Keratinocyte (primary cell): ENCODE results near the gene NKX6-1. TPM values are rescaled to one million over a fixed set of nuclear protein-coding genes. Genes with fewer than 3 reads are reported as not detected.

Experiments used
- DNase-seq: peaks from one replicate; pipeline ENCODE4 v3.0.0-alpha.2; 2011; ENCODE audit warnings: low read depth, missing footprints, low spot score
- FAIRE-seq: peaks from 2 replicates; lab custom pipeline; 2011; peaks lifted over from hg19 to GRCh38; lab: Jason Lieb, UNC
- H2AFZ ChIP-seq: 2 replicates; pipeline ENCODE4 v1.6.0; 2012; ENCODE audit warnings: low read length, control low read depth, inconsistent platforms; ENCODE audit not compliant: control insufficient read depth
- H3K27ac ChIP-seq: 2 replicates; pipeline ENCODE4 v1.5.1; 2011; ENCODE audit warnings: low read length; ENCODE audit not compliant: control insufficient read depth, insufficient read depth
- H3K27me3 ChIP-seq: 3 replicates; pipeline ENCODE4 v1.6.0; 2011; ENCODE audit warnings: low read length; ENCODE audit not compliant: control insufficient read depth, insufficient read depth; ENCODE audit errors: extremely low read depth
- H3K36me3 ChIP-seq, 2 experiments: 2 replicates in 1 of 2; 3 replicates in 1 of 2; pipeline ENCODE4 v1.5.1; 2011; ENCODE audit warnings: low read length in 2 of 2, mild to moderate bottlenecking in 1 of 2; ENCODE audit not compliant: control insufficient read depth in 2 of 2, insufficient read depth in 2 of 2; ENCODE audit errors: extremely low read depth in 1 of 2
- H3K4me1 ChIP-seq: 3 replicates; pipeline ENCODE4 v1.5.1; 2011; ENCODE audit warnings: low read length; ENCODE audit not compliant: control insufficient read depth, insufficient read depth; ENCODE audit errors: extremely low read depth
- H3K4me2 ChIP-seq: 3 replicates; pipeline ENCODE4 v1.6.0; 2011; ENCODE audit warnings: low read depth, low read length; ENCODE audit not compliant: control insufficient read depth, insufficient read depth; ENCODE audit errors: extremely low read depth
- H3K4me3 ChIP-seq, 3 experiments: fragments of 200-600 bp in 1 of 3; sonication (generic) in 1 of 3; 2 replicates in 2 of 3; 3 replicates in 1 of 3; pipeline ENCODE4 v1.5.1; 2011 to 2016; ENCODE audit warnings: low read length in 3 of 3, mild to moderate bottlenecking in 3 of 3, control low read depth in 2 of 3, inconsistent platforms in 1 of 3, low read depth in 1 of 3, mixed read lengths in 1 of 3, mixed run types in 1 of 3, moderate library complexity in 1 of 3; ENCODE audit not compliant: control insufficient read depth in 2 of 3, insufficient read depth in 2 of 3; ENCODE audit errors: extremely low read depth in 1 of 3
- H3K79me2 ChIP-seq: 2 replicates; pipeline ENCODE4 v1.6.0; 2012; ENCODE audit warnings: low read length; ENCODE audit not compliant: control insufficient read depth, insufficient read depth
- H3K9ac ChIP-seq: 3 replicates; pipeline ENCODE4 v1.6.0; 2011; ENCODE audit warnings: low read length; ENCODE audit not compliant: control insufficient read depth, insufficient read depth; ENCODE audit errors: extremely low read depth
- H3K9me1 ChIP-seq: 3 replicates; pipeline ENCODE4 v1.6.0; 2011; ENCODE audit warnings: low read length; ENCODE audit not compliant: control insufficient read depth, insufficient read depth; ENCODE audit errors: extremely low read depth
- H3K9me3 ChIP-seq: 2 replicates; pipeline ENCODE4 v1.5.1; 2012; ENCODE audit warnings: low read depth, low read length; ENCODE audit not compliant: control insufficient read depth
- H4K20me1 ChIP-seq: 3 replicates; pipeline ENCODE4 v1.6.0; 2011; ENCODE audit warnings: low read length; ENCODE audit not compliant: control insufficient read depth, insufficient read depth; ENCODE audit errors: extremely low read depth
- CTCF ChIP-seq, 3 experiments: IDR thresholded peaks in 1 of 3; conservative IDR thresholded peaks in 1 of 3; optimal IDR thresholded peaks in 1 of 3; 2 replicates in 2 of 3; 3 replicates in 1 of 3; pipeline versions ENCODE3 to v1.5.1; 2011; ENCODE audit warnings: low read length in 3 of 3, mild to moderate bottlenecking in 3 of 3, moderate library complexity in 2 of 3, control low read depth in 1 of 3, inconsistent platforms in 1 of 3; ENCODE audit not compliant: insufficient read depth in 2 of 3; ENCODE audit errors: extremely low read depth in 1 of 3
- EZH2 ChIP-seq: IDR thresholded peaks from one replicate; pipeline ENCODE4 v1.6.1; 2012; ENCODE audit warnings: inconsistent platforms, mild to moderate bottlenecking, low read length, moderate library complexity
- dilution Hi-C: fragments of 300-500 bp; cut with MboI; formaldehyde crosslinking; loops from one replicate; pipeline ENCODE4 v1.7.0; 2020; ENCODE audit warnings: low sequenced_read_pairs; ENCODE audit not compliant: extremely low pct_ligation_motif_present
- polyA plus RNA-seq, 5 experiments: library from polyadenylated mRNA; depleted of rRNA in 3 of 5; stranded (reverse) in 3 of 5; stranded (forward) in 1 of 5; unstranded in 1 of 5; fragments of >200 nt; gene quantifications; 1 replicate in 1 of 5; 2 replicates in 3 of 5; 3 replicates in 1 of 5; pipeline versions ENCODE4 v1.2.1 to v1.2.3, GENCODE V29; 2011 to 2012; ENCODE audit warnings: missing spikeins in 2 of 5, low read depth in 1 of 5, low replicate concordance in 1 of 5

Gene NKX6-1
- polyA plus RNA-seq, 1 donor (not counting 4 experiments of a cell fraction or from before 2014, with no cell fraction given): not detected

- Histone ChIP-seq H4K20me1 (no peaks in the 10 kb centered on the region), H3K9me1 (no peaks in the 10 kb centered on the region), H3K9ac (no peak overlapping the region), H2AFZ (no peak overlapping the region), H3K4me3 (no peak overlapping the region), H3K36me3 (no peaks in the 10 kb centered on the region), H3K4me2 (no peak overlapping the region), H3K9me3 (no peaks in the 10 kb centered on the region), H3K27ac (no peak overlapping the region), H3K4me1 (no peaks in the 10 kb centered on the region), H3K27me3 (peaks cover 84% of the 10 kb centered on the region), H3K79me2 (no peaks in the 10 kb centered on the region)
- dilution Hi-C loops: no loop called here
- FAIRE-seq (no peak), DNase-seq (no peak)
- no peak for TF ChIP-seq CTCF (optimal IDR thresholded peaks at IDR 0.05 in 1 of 3, IDR thresholded peaks at IDR 0.05 in 1 of 3, conservative IDR thresholded peaks at IDR 0.05 in 1 of 3; ENCODE audit: extremely low read depth in 1 of 3, insufficient read depth in 2 of 3, low read length in 3 of 3)
- no peak for TF ChIP-seq EZH2
Observed at GRCh38 chr4:84484236-84484635, 14.9 kb downstream of the NKX6-1 start.

- Histone ChIP-seq H4K20me1 (no peaks in the 10 kb centered on the region), H3K36me3 (no peaks in the 10 kb centered on the region), H3K4me2 (no peak overlapping the region), H3K4me3 (no peak overlapping the region), H3K79me2 (no peaks in the 10 kb centered on the region), H2AFZ (no peak overlapping the region), H3K9ac (no peak overlapping the region), H3K27ac (no peak overlapping the region), H3K4me1 (no peaks in the 10 kb centered on the region), H3K9me1 (no peaks in the 10 kb centered on the region), H3K27me3 (peaks cover 78% of the 10 kb centered on the region), H3K9me3 (no peaks in the 10 kb centered on the region)
- peak; percentile 8 for TF ChIP-seq EZH2
- no peak for TF ChIP-seq CTCF (optimal IDR thresholded peaks at IDR 0.05 in 1 of 3, IDR thresholded peaks at IDR 0.05 in 1 of 3, conservative IDR thresholded peaks at IDR 0.05 in 1 of 3; ENCODE audit: extremely low read depth in 1 of 3, insufficient read depth in 2 of 3, low read length in 3 of 3)
- dilution Hi-C loops: no loop called here
- FAIRE-seq (no peak), DNase-seq (no peak)
Observed at GRCh38 chr4:84483688-84484087, 15.4 kb downstream of the NKX6-1 start.
